HG02938 (cell line): Measurements from ENCODE around the gene MSANTD2.
A peak's percentile ranks its signal among the peaks of the same experiment; 100 is the strongest.

Source experiments
- ATAC-seq: cut with Tn5 transposase; IDR thresholded peaks from one replicate; pipeline ENCODE4 v1.9.1; 2021; ENCODE audit warnings: mild to moderate bottlenecking, moderate library complexity; ENCODE audit not compliant: unreplicated experiment

The MSANTD2 gene

GRCh38 chr11:124800226-124800929 lies at the start of gene MSANTD2:
TSS of gene MSANTD2 (minus strand) at chr11:124800406. CDS start at chr11:124800380, 26 bp downstream.
- peak; percentile 85 for ATAC-seq

- no peak for ATAC-seq
Measured at GRCh38 chr11:124846070-124846673, 46.0 kb upstream of the MSANTD2 start.

- ATAC-seq = no peak
Measured at GRCh38 chr11:124844664-124845079, 44.5 kb upstream of the MSANTD2 start.

GRCh38 chr11:124843616-124843910 lies 43.4 kb upstream of the MSANTD2 start:
- ATAC-seq = no peak

GRCh38 chr11:124842305-124842704 lies 42.1 kb upstream of the MSANTD2 start:
- no peak for ATAC-seq

- ATAC-seq = no peak
Measured at GRCh38 chr11:124841840-124842239, 41.6 kb upstream of the MSANTD2 start.

GRCh38 chr11:124841201-124841600 lies 41.0 kb upstream of the MSANTD2 start:
- no peak for ATAC-seq

- ATAC-seq = no peak
Measured at GRCh38 chr11:124840666-124841065, 40.5 kb upstream of the MSANTD2 start.

- ATAC-seq = no peak
Measured at GRCh38 chr11:124839972-124840621, 39.9 kb upstream of the MSANTD2 start.

- no peak for ATAC-seq
Measured at GRCh38 chr11:124839128-124839971, 39.1 kb upstream of the MSANTD2 start.

- ATAC-seq = no peak
Measured at GRCh38 chr11:124838805-124839127, 38.6 kb upstream of the MSANTD2 start.

GRCh38 chr11:124837491-124837856 lies 37.3 kb upstream of the MSANTD2 start:
- no peak for ATAC-seq

GRCh38 chr11:124835918-124836317 lies 35.7 kb upstream of the MSANTD2 start:
- no peak for ATAC-seq

- no peak for ATAC-seq
Measured at GRCh38 chr11:124834526-124835180, 34.4 kb upstream of the MSANTD2 start.

- ATAC-seq = no peak
Measured at GRCh38 chr11:124832571-124832970, 32.4 kb upstream of the MSANTD2 start.

GRCh38 chr11:124831897-124832296 lies 31.7 kb upstream of the MSANTD2 start:
- no peak for ATAC-seq

GRCh38 chr11:124830749-124831148 lies 30.5 kb upstream of the MSANTD2 start:
- no peak for ATAC-seq

- ATAC-seq = no peak
Measured at GRCh38 chr11:124829986-124830385, 29.8 kb upstream of the MSANTD2 start.

- no peak for ATAC-seq
Measured at GRCh38 chr11:124825876-124826275, 25.7 kb upstream of the MSANTD2 start.

- ATAC-seq = no peak
Measured at GRCh38 chr11:124823512-124824376, 23.5 kb upstream of the MSANTD2 start.
